ENCODE results near the gene ITGA4.

Gene ITGA4

DNA sequence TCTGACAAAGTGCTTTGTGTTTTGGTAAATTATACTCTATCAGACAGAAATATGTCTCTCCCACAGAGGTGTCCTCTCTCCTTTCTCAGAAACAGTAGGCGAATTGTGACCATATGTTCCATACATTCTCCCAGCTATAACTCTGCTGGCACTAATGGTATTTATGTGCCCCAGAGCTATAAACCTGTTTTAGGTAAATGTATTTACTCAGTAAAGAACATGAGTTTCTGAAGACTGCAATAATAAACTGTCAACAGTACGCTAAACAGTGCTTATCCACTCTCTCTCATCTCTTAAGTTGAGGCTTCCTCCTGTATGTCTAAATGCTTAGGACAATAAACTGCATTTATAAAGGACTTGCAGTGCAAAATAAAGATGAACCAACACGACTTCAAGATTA, 58.5 kb downstream of the ITGA4 start:
- no peak for FAIRE-seq
- no peak for DNase-seq (ENCODE audit: low spot score)

GRCh38 chr2:181516992-181517391, 59.8 kb downstream of the ITGA4 start:
- FAIRE-seq (no peak), DNase-seq (ENCODE audit: low spot score) (no peak)

- FAIRE-seq, result no peak
- no peak for DNase-seq (ENCODE audit: low spot score)
These were observed 60.6 kb downstream of the ITGA4 start for GRCh38 chr2:181517685-181518301.

DNA sequence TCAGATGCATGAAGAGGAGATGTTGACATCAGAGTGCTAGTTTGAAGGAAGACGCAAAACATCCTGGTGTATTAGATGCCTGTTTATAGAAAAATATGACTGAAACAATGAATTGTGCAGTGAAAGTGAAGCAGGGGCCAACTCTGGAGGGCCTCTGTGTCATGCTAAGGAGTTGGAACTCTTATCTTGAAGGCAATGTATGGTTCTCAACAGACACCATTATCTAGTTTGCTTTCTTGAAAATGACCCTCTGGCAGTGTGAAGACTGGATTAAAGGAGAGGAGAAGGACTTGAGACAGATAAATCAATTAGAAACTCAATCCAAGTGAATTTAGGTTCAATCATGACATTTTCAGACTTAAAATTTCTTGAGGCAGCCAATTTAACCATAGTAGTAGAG, 63.1 kb downstream of the ITGA4 start:
- no peak for FAIRE-seq

DNA sequence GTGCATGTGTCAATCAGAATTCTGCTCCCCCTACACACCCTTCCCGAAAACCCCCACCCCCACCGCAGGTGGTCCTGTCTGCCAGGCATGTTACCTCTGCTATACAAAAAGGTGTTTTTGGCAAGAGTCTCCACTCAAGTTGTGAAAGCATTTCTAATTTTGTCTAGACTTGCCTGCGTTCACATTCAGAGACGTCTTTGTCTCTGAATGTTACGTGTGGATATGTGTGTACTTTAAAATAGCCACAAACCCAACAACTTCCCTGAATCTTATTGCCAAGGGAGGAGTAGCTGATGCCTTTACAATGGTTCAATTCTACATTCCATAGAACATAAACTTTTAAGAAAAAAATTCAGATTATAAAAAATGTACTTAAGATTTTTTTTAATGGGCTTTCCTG, 66.6 kb downstream of the ITGA4 start:
- no peak for FAIRE-seq
- no peak for DNase-seq (ENCODE audit: low spot score)

More for the DNA sequence above, 63.1 kb downstream of the ITGA4 start:
- no peak for DNase-seq (ENCODE audit: low spot score)

GRCh38 chr2:181526014-181526413, 68.8 kb downstream of the ITGA4 start:
- DNase-seq (ENCODE audit: low spot score), result no peak
- FAIRE-seq, result no peak

- DNase-seq (ENCODE audit: low spot score), result no peak
- FAIRE-seq, result no peak
These were observed 69.9 kb downstream of the ITGA4 start for GRCh38 chr2:181527058-181527457.

DNA sequence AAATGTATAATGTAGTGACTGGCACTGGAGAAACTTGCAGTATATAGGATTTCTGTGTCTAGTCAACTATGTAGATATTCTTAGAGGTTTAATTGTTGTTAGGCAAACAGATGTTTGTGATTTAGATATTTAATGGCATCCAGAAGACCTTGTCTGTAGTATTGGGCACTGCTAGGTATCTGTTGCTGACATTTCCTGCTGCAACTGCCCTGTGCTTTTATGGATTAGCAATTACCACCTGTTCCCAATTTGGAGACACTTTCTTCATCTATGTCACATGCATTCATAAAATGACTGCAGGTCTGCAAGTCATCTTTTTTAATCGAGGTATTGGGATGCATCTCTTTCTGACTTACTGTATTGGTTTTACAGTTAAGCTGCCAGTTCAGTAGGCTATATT, 71.3 kb downstream of the ITGA4 start:
- FAIRE-seq, result no peak

GRCh38 chr2:181536730-181537129, 79.5 kb downstream of the ITGA4 start:
- FAIRE-seq, result no peak
- DNase-seq (ENCODE audit: low spot score), result no peak

More for the DNA sequence above, 71.3 kb downstream of the ITGA4 start:
- DNase-seq (ENCODE audit: low spot score), result no peak

GRCh38 chr2:181540421-181540820, 83.2 kb downstream of the ITGA4 start:
- no peak for DNase-seq (ENCODE audit: low spot score)
- no peak for FAIRE-seq

GRCh38 chr2:181542170-181542569, 85.0 kb downstream of the ITGA4 start:
- FAIRE-seq, result no peak
- DNase-seq (ENCODE audit: low spot score), result no peak

DNA sequence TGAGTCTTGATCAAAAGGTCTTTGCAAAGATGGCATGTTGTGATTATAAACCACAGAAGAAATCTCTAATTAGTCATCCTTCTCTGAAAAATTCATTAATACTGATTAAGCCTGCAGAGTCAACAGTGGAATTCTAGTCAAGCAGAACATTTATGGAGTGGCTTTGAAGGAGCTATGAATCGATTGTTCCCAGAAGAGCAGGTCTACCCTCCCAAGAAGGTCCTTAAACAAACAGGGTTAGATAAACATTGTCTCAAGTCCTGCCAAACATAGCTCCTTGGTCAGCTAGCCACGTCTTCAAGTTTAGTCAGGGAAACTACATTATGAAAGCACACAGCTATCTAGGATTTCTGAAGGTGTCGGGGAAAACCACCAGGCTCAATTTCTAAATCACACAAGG, 88.9 kb downstream of the ITGA4 start:
- FAIRE-seq, result no peak
- no peak for DNase-seq (ENCODE audit: low spot score)

DNA sequence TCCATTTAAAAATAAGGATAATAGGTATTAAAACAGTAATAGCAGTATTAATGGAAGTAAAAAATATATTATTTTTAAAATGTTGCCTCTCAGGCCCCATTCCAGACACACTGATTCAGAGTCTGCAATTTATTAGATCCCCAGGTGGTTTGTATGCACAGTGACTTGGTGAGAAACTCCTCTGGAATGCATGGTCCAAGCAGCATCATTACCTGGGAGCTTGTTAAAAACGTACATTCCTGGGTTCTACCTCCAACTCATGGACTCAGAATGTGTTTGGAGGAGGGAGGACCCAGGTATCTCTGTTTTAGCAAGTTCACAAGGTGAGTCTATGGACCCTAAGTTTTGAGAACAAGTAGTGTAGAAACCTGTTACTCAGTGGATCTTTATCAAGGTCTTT, 95.6 kb downstream of the ITGA4 start:
- FAIRE-seq (no peak), DNase-seq (ENCODE audit: low spot score) (no peak)

DNA sequence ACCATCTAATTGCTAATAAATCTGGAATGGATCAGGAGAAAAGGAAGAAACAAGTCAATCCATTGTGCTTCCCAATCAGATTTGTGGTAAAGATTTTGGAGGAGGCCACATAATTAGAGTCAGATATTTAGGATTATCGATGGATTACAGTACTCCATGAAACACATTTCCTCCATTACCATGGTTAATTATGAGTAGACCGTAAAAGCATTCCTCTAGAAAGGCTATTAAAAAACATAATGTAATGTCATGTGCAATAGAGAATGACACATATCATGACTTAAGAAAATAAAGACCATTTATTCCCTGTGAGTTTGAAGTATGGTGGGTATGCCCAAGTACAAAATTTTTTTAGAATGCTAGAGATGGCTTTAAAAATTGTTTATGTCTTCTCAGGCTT, 96.1 kb downstream of the ITGA4 start:
- no peak for FAIRE-seq
- no peak for DNase-seq (ENCODE audit: low spot score)

GRCh38 chr2:181554061-181554830, 97.1 kb downstream of the ITGA4 start:
- FAIRE-seq, result no peak
- no peak for DNase-seq (ENCODE audit: low spot score)

- DNase-seq (ENCODE audit: low spot score), result no peak
- no peak for FAIRE-seq
These were observed 101.2 kb downstream of the ITGA4 start for GRCh38 chr2:181558371-181558770.

- DNase-seq (ENCODE audit: low spot score), result no peak
- FAIRE-seq, result no peak
These were observed 106.0 kb downstream of the ITGA4 start for GRCh38 chr2:181563101-181563692.

GRCh38 chr2:181566334-181567032, 109.3 kb downstream of the ITGA4 start:
- FAIRE-seq, result no peak

DNA sequence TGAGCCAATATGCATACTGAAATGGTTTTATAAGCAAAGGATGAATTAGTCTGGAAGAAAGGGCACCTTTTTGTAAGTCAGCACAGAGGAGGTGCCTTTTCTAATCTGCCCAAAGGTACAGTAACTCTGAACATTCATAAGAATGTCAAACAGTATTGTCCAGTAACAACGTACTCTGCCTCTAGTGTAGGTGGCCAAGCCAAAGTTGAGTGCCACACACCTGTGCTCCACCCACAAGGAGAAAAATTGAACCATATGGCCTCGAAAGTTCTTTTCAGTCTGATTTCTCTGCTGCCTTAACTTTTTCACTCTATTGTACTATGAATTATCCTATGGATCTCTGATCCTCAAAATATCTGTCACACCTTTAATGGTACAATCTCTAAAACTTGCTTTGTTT, 112.9 kb downstream of the ITGA4 start:
- DNase-seq (ENCODE audit: low spot score) (no peak), FAIRE-seq (no peak)

More at GRCh38 chr2:181566334-181567032, 109.3 kb downstream of the ITGA4 start:
- no peak for DNase-seq (ENCODE audit: low spot score)

DNA sequence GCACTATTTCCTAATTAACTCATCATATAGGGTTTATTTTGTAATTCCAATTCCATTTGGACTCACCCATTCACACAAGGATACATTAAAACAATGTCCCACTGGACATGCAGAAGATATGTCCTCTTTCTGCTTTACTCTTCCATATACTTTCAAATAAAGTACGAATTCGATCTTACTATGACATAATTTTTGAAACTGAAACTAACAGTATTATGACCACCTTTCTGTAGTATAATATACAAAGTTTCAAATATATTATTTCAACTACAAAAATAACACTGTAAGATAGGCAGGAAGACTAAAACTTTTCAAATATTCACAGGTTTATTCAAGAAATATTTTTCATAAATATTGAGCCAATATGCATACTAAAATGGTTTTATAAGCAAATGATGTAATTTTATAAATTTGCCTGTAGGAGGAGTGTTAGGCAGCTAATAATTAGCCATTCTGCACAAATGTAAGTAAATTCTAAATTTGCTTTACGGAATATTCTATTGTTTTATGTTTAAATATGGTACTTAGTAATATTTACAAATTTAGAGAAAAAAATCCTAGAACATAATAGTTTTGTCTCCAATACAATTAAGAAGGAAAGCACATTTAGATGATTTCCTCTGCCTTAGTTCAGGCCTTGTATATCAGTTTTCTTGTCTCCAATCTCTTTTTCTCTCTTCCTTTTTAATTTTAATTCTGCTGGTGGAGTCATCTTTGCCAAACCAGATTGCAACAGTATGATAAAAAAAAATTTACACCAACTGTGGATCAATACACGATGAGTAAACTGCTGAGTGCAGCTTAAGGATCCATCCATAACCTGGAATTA, 113.9 kb downstream of the ITGA4 start:
- DNase-seq (ENCODE audit: low spot score) (no peak), FAIRE-seq (peak; percentile 52)

DNA sequence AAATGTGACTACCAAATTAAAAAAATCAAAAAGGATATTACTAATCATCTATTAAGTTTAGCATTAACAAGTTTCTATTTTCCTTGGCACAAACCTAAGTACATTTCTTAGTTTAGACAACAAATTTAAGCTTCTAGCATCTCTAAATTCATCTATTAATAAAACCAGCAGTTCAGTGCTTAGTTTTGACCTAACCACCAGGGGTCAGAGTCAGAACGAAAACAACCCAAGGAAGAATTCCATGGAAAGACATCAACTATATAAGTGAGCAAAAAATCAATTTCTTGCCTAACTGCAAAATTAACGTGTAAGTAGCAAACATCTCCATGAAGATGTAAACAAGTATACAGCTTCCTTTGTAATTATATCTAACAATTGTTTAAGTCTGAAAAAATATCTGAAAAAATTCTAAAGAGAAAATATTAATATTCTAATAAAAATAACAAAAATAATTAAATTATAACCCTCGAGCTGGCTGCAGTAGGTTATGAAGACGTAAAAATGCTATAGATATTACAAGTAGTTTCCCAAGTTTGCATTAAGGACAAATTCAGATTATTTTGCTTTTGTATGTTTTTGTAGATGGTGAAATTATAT, 116.1 kb downstream of the ITGA4 start:
- DNase-seq (ENCODE audit: low spot score), result peak; percentile 38
- FAIRE-seq, result peak; percentile 75

Measured in RCC 7860 (cell line).